WTC11 (cell line): ENCODE results near the gene ISG20. TPM values are rescaled to one million over a fixed set of nuclear protein-coding genes. Genes with fewer than 3 reads are reported as not detected.

ENCODE experiments used
- ATAC-seq: fragments of 200-7000 bp; cut with Tn5 transposase; 2 replicates; pipeline ENCODE4 v1.10.0; 2021; ENCODE audit warnings: mild to moderate bottlenecking, moderate library complexity
- CTCF ChIA-PET: fragments of 300-600 bp; sonication (Branson Sonifier 250); formaldehyde crosslinking; loops from one replicate; lab custom pipeline; 2021; ENCODE audit warnings: antibody characterized with exemption; lab: Charles Lee
- POLR2A ChIA-PET: fragments of 350-600 bp; sonication (Branson Sonifier 250); formaldehyde crosslinking; loops from one replicate; lab custom pipeline; 2021; ENCODE audit warnings: antibody characterized with exemption; lab: Charles Lee
- DNase-seq: peaks from one replicate; pipeline ENCODE4 v3.0.0; 2021; ENCODE audit warnings: low spot score
- H3K27ac Mint-ChIP-seq: 2 replicates; pipeline ENCODE4 v1.8.0; 2021; ENCODE audit warnings: mixed read lengths
- H3K27me3 Mint-ChIP-seq: 2 replicates; pipeline ENCODE4 v1.8.0; 2021; ENCODE audit warnings: low read depth, mild to moderate bottlenecking, moderate library complexity, mixed read lengths
- H3K36me3 Mint-ChIP-seq: 2 replicates; pipeline ENCODE4 v1.8.0; 2021; ENCODE audit warnings: mixed read lengths
- H3K4me1 Mint-ChIP-seq: 2 replicates; pipeline ENCODE4 v1.8.0; 2022; ENCODE audit warnings: mixed read lengths
- H3K4me3 Mint-ChIP-seq: 2 replicates; pipeline ENCODE4 v1.8.0; 2021; ENCODE audit warnings: mild to moderate bottlenecking, moderate library complexity, mixed read lengths
- H3K9me3 Mint-ChIP-seq: 2 replicates; pipeline ENCODE4 v1.8.0; 2021; ENCODE audit warnings: mixed read lengths
- FOXK1 ChIP-seq: sonication (generic); formaldehyde crosslinking; IDR thresholded peaks from 2 replicates; pipeline ENCODE4 v1.8.0; 2022; ENCODE audit warnings: mild to moderate bottlenecking, moderate library complexity, missing genetic modification reagents
- GRHL2 ChIP-seq: fragments of 250-450 bp; sonication (Bioruptor Pico); IDR thresholded peaks from 2 replicates; pipeline ENCODE4 v1.8.0; 2022; ENCODE audit warnings: mild to moderate bottlenecking, moderate library complexity; ENCODE audit not compliant: insufficient replicate concordance, severe bottlenecking
- JUN ChIP-seq: sonication (generic); formaldehyde crosslinking; IDR thresholded peaks from 2 replicates; pipeline ENCODE4 v1.8.0; 2023; ENCODE audit warnings: mild to moderate bottlenecking, missing genetic modification reagents
- MXD4 ChIP-seq: fragments of 250-450 bp; sonication (Bioruptor Pico); IDR thresholded peaks from 2 replicates; pipeline ENCODE4 v1.8.0; 2021; ENCODE audit warnings: mild to moderate bottlenecking, moderate library complexity, borderline replicate concordance
- MYBL2 ChIP-seq: sonication (generic); formaldehyde crosslinking; IDR thresholded peaks from 2 replicates; pipeline ENCODE4 v1.8.1; 2023; ENCODE audit warnings: mild to moderate bottlenecking, moderate library complexity, missing genetic modification reagents
- NFATC4 ChIP-seq: fragments of 250-450 bp; sonication (Bioruptor Pico); IDR thresholded peaks from 2 replicates; pipeline ENCODE4 v1.9.0; 2021; ENCODE audit warnings: mild to moderate bottlenecking
- NFE2L1 ChIP-seq: sonication (generic); formaldehyde crosslinking; IDR thresholded peaks from 2 replicates; pipeline ENCODE4 v1.8.1; 2023; ENCODE audit warnings: missing genetic modification reagents
- RELA ChIP-seq: sonication (generic); formaldehyde crosslinking; IDR thresholded peaks from 2 replicates; pipeline ENCODE4 v1.8.1; 2022; ENCODE audit warnings: missing genetic modification reagents, mild to moderate bottlenecking, borderline replicate concordance
- SOX15 ChIP-seq: fragments of 250-450 bp; sonication (Bioruptor Pico); IDR thresholded peaks from 2 replicates; pipeline ENCODE4 v1.9.0; 2021; ENCODE audit warnings: mild to moderate bottlenecking
- USF2 ChIP-seq: sonication (generic); formaldehyde crosslinking; IDR thresholded peaks from 2 replicates; pipeline ENCODE4 v1.8.1; 2023; ENCODE audit warnings: mild to moderate bottlenecking, missing genetic modification reagents, moderate library complexity
- ZNF121 ChIP-seq: sonication (generic); formaldehyde crosslinking; IDR thresholded peaks from 2 replicates; pipeline ENCODE4 v1.8.0; 2023; ENCODE audit warnings: missing genetic modification reagents
- ZNF219 ChIP-seq: sonication (generic); formaldehyde crosslinking; IDR thresholded peaks from 2 replicates; pipeline ENCODE4 v1.8.0; 2023; ENCODE audit warnings: missing genetic modification reagents, mild to moderate bottlenecking, borderline replicate concordance
- ZNF232 ChIP-seq: sonication (generic); formaldehyde crosslinking; IDR thresholded peaks from 2 replicates; pipeline ENCODE4 v1.8.0; 2022; ENCODE audit warnings: mild to moderate bottlenecking, missing genetic modification reagents
- total RNA-seq: library from RNA; stranded (reverse); gene quantifications from 3 replicates; pipeline ENCODE4 v1.2.3, GENCODE V29; 2021
- TF ChIP-seq, protein P1 (sequence below): fragments of 250-450 bp; sonication (Bioruptor Pico); IDR thresholded peaks from 2 replicates; pipeline ENCODE4 v1.9.0; 2021; ENCODE audit warnings: mild to moderate bottlenecking
- TF ChIP-seq, protein P2 (sequence below): sonication (generic); formaldehyde crosslinking; IDR thresholded peaks from 2 replicates; pipeline ENCODE4 v1.8.0; 2022; ENCODE audit warnings: mild to moderate bottlenecking, missing genetic modification reagents
- TF ChIP-seq, protein P3 (sequence below): sonication (generic); formaldehyde crosslinking; IDR thresholded peaks from 2 replicates; pipeline ENCODE4 v1.8.0; 2023; ENCODE audit warnings: missing genetic modification reagents, mild to moderate bottlenecking, borderline replicate concordance
- TF ChIP-seq, protein P4 (sequence below): sonication (generic); formaldehyde crosslinking; IDR thresholded peaks from 2 replicates; pipeline ENCODE4 v1.8.1; 2023; ENCODE audit warnings: mild to moderate bottlenecking, missing genetic modification reagents

The ISG20 gene
- total RNA-seq, 1 experiment from 2014 or later, result 5.6 TPM

DNA sequence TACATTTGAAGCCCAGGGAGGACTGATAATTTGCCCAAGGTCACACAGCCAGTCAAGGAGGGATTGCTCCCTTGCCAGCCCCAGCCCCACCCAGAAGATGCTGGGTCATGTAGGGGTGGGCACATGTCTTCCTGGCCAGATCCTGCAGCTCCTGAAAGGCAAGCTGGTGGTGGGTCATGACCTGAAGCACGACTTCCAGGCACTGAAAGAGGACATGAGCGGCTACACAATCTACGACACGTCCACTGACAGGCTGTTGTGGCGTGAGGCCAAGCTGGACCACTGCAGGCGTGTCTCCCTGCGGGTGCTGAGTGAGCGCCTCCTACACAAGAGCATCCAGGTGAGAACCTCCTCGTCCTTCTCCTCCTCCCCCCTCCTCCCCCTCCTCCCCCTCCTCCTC, 13.2 kb downstream of the ISG20 start:
- DNase-seq (no peak), ATAC-seq (no peak)
- ChIA-PET CTCF (interaction anchor here (2.0 kb wide), 1 partner anchor 12 kb away, joined by 6 read pairs; no protein-coding TSS in a partner anchor), POLR2A (no interaction called here)
- no peaks in the 10 kb centered on the region for H3K36me3 Mint-ChIP-seq
- H3K27me3 Mint-ChIP-seq, result no peaks in the 10 kb centered on the region
- peaks cover 18% of the 10 kb centered on the region for H3K4me1 Mint-ChIP-seq
- TF ChIP-seq SOX15 (CRISPR knock-in tag), result no peak
- TF ChIP-seq USF2 (CRISPR knock-in tag), result no peak
- TF ChIP-seq GRHL2 (CRISPR knock-in tag), result no peak
- TF ChIP-seq, protein P1, sequence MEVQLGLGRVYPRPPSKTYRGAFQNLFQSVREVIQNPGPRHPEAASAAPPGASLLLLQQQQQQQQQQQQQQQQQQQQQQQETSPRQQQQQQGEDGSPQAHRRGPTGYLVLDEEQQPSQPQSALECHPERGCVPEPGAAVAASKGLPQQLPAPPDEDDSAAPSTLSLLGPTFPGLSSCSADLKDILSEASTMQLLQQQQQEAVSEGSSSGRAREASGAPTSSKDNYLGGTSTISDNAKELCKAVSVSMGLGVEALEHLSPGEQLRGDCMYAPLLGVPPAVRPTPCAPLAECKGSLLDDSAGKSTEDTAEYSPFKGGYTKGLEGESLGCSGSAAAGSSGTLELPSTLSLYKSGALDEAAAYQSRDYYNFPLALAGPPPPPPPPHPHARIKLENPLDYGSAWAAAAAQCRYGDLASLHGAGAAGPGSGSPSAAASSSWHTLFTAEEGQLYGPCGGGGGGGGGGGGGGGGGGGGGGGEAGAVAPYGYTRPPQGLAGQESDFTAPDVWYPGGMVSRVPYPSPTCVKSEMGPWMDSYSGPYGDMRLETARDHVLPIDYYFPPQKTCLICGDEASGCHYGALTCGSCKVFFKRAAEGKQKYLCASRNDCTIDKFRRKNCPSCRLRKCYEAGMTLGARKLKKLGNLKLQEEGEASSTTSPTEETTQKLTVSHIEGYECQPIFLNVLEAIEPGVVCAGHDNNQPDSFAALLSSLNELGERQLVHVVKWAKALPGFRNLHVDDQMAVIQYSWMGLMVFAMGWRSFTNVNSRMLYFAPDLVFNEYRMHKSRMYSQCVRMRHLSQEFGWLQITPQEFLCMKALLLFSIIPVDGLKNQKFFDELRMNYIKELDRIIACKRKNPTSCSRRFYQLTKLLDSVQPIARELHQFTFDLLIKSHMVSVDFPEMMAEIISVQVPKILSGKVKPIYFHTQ (CRISPR knock-in tag), result no peak
- no peak for TF ChIP-seq ZNF121 (CRISPR knock-in tag)
- TF ChIP-seq MXD4, result no peak
- no peak for TF ChIP-seq FOXK1
- TF ChIP-seq, protein P2, sequence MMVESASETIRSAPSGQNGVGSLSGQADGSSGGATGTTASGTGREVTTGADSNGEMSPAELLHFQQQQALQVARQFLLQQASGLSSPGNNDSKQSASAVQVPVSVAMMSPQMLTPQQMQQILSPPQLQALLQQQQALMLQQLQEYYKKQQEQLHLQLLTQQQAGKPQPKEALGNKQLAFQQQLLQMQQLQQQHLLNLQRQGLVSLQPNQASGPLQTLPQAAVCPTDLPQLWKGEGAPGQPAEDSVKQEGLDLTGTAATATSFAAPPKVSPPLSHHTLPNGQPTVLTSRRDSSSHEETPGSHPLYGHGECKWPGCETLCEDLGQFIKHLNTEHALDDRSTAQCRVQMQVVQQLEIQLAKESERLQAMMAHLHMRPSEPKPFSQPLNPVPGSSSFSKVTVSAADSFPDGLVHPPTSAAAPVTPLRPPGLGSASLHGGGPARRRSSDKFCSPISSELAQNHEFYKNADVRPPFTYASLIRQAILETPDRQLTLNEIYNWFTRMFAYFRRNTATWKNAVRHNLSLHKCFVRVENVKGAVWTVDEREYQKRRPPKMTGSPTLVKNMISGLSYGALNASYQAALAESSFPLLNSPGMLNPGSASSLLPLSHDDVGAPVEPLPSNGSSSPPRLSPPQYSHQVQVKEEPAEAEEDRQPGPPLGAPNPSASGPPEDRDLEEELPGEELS, result no peak
- TF ChIP-seq RELA (CRISPR knock-in tag), result no peak
- no peak for TF ChIP-seq NFATC4 (CRISPR knock-in tag)
- TF ChIP-seq, protein P3, sequence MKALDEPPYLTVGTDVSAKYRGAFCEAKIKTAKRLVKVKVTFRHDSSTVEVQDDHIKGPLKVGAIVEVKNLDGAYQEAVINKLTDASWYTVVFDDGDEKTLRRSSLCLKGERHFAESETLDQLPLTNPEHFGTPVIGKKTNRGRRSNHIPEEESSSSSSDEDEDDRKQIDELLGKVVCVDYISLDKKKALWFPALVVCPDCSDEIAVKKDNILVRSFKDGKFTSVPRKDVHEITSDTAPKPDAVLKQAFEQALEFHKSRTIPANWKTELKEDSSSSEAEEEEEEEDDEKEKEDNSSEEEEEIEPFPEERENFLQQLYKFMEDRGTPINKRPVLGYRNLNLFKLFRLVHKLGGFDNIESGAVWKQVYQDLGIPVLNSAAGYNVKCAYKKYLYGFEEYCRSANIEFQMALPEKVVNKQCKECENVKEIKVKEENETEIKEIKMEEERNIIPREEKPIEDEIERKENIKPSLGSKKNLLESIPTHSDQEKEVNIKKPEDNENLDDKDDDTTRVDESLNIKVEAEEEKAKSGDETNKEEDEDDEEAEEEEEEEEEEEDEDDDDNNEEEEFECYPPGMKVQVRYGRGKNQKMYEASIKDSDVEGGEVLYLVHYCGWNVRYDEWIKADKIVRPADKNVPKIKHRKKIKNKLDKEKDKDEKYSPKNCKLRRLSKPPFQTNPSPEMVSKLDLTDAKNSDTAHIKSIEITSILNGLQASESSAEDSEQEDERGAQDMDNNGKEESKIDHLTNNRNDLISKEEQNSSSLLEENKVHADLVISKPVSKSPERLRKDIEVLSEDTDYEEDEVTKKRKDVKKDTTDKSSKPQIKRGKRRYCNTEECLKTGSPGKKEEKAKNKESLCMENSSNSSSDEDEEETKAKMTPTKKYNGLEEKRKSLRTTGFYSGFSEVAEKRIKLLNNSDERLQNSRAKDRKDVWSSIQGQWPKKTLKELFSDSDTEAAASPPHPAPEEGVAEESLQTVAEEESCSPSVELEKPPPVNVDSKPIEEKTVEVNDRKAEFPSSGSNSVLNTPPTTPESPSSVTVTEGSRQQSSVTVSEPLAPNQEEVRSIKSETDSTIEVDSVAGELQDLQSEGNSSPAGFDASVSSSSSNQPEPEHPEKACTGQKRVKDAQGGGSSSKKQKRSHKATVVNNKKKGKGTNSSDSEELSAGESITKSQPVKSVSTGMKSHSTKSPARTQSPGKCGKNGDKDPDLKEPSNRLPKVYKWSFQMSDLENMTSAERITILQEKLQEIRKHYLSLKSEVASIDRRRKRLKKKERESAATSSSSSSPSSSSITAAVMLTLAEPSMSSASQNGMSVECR (CRISPR knock-in tag), result no peak
- H3K4me3 Mint-ChIP-seq, result no peak overlapping the region
- H3K27ac Mint-ChIP-seq, result no peak overlapping the region
- no peaks in the 10 kb centered on the region for H3K9me3 Mint-ChIP-seq

DNA sequence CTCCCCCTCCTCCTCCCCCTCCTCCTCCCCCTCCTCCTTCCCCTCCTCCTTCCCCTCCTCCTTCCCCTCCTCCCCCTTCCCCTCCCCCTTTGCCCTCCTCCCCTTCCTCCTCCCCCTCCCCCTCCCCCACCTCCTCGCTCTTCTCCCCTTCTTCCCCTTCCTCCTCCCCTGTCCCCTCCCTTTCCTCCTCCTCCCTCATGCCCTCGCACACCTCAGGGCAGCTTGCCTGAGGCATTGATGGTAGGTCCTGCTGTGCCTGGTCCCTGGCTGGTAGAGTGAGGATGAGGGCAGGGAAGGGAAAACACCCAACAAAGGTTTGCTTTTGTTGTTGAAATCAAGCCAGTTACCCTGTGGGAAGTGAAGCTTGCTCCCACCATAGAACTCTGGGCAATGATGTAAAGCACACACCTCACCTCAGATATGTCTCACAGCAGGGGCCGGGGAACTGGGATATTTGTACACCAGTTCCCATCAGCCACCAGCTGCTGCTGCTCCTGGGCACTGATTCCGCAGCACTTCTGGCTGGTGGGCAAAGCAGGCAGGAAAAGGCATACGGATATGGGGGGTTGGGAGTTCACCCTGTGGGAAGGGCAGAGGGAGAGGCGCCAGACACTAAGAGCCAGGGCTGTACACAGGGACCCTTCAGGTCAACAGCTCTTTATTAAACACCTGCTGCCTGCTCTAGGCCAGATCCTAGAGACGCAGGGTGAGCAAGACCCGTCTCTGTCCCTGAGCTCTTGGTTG, 13.8 kb downstream of the ISG20 start:
- ChIA-PET POLR2A (interaction anchor here (0.6 kb wide), 1 partner anchor 21 kb away, joined by 3 read pairs; no protein-coding TSS in a partner anchor), CTCF (interaction anchor here (0.7 to 2.0 kb wide), 4 partner anchors 12 to 518 kb away, joined by 3 to 6 read pairs (median 3); no protein-coding TSS in a partner anchor)
- DNase-seq, result no peak
- H3K27me3 Mint-ChIP-seq, result no peaks in the 10 kb centered on the region
- H3K4me1 Mint-ChIP-seq, result peaks cover 20% of the 10 kb centered on the region
- no peak overlapping the region for H3K4me3 Mint-ChIP-seq
- no peaks in the 10 kb centered on the region for H3K36me3 Mint-ChIP-seq
- peak overlapping the region; percentile 73 for H3K27ac Mint-ChIP-seq
- peak; percentile 22; the same call in 1 of the 2 replicates for ATAC-seq
- H3K9me3 Mint-ChIP-seq, result no peaks in the 10 kb centered on the region
- no peak for TF ChIP-seq ZNF232 (CRISPR knock-in tag)
- TF ChIP-seq, protein P3 (CRISPR knock-in tag), result no peak
- TF ChIP-seq MYBL2 (CRISPR knock-in tag), result no peak
- TF ChIP-seq NFE2L1 (CRISPR knock-in tag), result no peak
- TF ChIP-seq, protein P4, sequence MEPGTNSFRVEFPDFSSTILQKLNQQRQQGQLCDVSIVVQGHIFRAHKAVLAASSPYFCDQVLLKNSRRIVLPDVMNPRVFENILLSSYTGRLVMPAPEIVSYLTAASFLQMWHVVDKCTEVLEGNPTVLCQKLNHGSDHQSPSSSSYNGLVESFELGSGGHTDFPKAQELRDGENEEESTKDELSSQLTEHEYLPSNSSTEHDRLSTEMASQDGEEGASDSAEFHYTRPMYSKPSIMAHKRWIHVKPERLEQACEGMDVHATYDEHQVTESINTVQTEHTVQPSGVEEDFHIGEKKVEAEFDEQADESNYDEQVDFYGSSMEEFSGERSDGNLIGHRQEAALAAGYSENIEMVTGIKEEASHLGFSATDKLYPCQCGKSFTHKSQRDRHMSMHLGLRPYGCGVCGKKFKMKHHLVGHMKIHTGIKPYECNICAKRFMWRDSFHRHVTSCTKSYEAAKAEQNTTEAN (CRISPR knock-in tag), result no peak
- no peak for TF ChIP-seq JUN (CRISPR knock-in tag)
- TF ChIP-seq ZNF219 (CRISPR knock-in tag), result no peak
